ENCODE measurements around the gene BLOC1S1.

Gene BLOC1S1

DNA sequence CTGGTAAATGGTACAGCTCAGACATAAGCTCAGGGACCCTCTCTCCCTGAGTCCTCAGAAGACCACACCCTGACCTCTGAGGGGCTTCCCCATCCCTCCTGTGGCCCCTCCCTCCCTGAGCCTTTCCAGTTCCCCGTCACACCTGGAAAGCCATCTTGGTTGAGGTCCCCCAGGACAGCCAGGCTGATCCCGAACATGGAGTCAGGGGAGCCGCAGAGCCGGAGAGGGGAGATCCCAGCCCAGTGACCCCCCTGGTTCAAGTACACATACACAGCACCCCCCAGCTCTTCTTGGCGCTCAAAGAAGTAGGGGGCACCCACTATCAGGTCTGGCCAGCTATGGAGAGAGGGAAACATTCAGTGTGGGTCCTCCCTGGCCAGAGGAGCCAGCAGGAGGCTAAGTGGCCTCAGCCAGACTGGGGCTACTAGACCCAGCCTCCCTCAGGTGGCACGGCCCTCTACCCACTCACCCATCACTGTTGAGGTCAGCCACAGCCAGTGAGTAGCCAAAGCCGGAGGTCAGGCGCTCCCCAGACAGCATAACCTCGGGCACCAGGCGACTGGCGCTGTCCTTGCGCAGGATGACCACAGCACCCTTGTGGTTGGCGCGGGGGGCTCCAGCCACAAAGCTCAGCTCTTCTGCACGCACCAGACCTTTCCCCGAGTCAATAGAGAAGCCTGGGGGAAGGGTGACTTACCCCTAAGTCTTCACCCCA lies 17.4 kb upstream of the BLOC1S1 start:
- TF ChIP-seq CTCF (IDR thresholded peaks at IDR 0.05; ENCODE audit: control insufficient read depth, insufficient read depth, low read depth, low read length, missing control alignments) = no peak
- DNase-seq (ENCODE audit: low read depth) = no peak
- H3K4me3 ChIP-seq (ENCODE audit: control insufficient read depth, low read depth, low read length) = no peak overlapping the region

DNA sequence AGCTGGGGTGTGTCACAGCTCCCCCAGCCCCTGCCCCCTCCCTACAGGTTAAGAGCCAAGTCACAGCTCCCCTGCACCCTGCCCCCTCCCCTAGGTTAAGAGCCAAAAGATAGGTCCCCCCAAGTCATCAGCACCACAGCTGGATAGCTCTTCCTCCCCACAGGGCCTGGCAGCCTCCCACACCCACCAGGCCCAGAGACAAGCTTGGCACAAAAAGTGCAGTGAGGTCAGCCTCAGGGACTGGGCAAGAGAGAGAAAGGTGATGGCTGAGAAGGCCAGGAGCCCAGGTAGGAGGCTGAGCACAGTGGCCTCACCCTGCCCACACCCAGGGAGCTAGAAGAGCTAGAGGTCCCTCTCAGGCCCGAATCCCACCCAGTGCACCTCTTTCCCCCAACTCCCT lies 16.9 kb upstream of the BLOC1S1 start:
- no peak for TF ChIP-seq CTCF (IDR thresholded peaks at IDR 0.05; ENCODE audit: control insufficient read depth, insufficient read depth, low read depth, low read length, missing control alignments)
- H3K4me3 ChIP-seq (ENCODE audit: control insufficient read depth, low read depth, low read length) = no peak overlapping the region
- DNase-seq (ENCODE audit: low read depth) = no peak

DNA sequence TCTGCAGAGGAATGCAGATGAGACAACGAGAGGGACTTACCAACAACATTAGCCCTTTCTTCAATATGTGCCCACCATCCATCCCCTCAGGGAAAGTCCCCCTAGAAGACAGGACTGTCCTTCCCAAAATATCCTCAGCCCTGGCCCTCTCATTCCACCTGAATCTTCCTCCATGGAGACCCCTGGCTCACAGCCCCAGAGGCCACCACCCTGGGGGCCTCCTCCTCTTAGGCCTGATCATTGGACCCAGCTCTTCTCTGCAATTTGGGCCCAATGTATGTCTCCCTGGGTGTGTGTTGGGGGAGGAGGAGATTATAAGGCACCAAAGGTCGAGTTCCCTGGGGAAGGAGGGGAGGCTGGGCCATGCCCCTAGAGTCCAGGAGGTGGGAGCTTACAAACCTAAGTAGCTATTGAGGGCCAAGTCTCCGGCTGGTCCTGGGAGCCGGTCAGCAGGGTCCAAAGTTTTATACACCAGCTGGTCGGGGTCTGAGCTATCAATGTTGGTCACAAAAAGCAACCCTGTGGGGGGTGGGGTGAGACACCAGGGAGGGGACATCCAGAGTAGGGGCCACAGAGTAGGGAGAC lies 16.3 kb upstream of the BLOC1S1 start:
- TF ChIP-seq CTCF (IDR thresholded peaks at IDR 0.05; ENCODE audit: control insufficient read depth, insufficient read depth, low read depth, low read length, missing control alignments) = no peak
- no peak for DNase-seq (ENCODE audit: low read depth)

GRCh38 chr12:55700255-55701018 lies 15.4 kb upstream of the BLOC1S1 start:
- TF ChIP-seq CTCF (IDR thresholded peaks at IDR 0.05; ENCODE audit: control insufficient read depth, insufficient read depth, low read depth, low read length, missing control alignments) = no peak
- DNase-seq (ENCODE audit: low read depth) = no peak
- no peak overlapping the region for H3K4me3 ChIP-seq (ENCODE audit: control insufficient read depth, low read depth, low read length)

More for the DNA sequence above, 16.3 kb upstream of the BLOC1S1 start:
- no peak overlapping the region for H3K4me3 ChIP-seq (ENCODE audit: control insufficient read depth, low read depth, low read length)

- TF ChIP-seq CTCF (IDR thresholded peaks at IDR 0.05; ENCODE audit: control insufficient read depth, insufficient read depth, low read depth, low read length, missing control alignments) = no peak
- no peak for DNase-seq (ENCODE audit: low read depth)
- no peak overlapping the region for H3K4me3 ChIP-seq (ENCODE audit: control insufficient read depth, low read depth, low read length)
Measured at GRCh38 chr12:55702861-55703260, 13.0 kb upstream of the BLOC1S1 start.

DNA sequence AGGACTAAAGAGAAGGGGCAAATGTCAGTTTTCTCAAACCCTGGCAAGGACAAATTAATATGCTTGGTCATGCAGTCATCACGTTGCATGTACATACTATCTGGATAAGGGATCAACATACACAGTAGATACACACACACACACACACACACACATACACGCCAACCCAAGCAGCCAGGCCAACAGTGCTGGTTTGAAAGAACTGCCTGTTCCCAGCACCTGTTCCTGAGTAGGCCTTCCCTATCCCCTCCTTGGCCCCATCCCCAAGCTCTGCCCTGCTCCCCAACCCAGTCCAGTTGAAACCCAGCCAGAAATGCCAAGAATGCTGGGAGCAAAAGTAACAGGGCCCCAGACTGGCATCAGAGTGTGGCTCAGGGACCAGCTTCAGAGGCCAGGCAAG lies 12.6 kb upstream of the BLOC1S1 start:
- TF ChIP-seq CTCF (IDR thresholded peaks at IDR 0.05; ENCODE audit: control insufficient read depth, insufficient read depth, low read depth, low read length, missing control alignments) = no peak
- no peak overlapping the region for H3K4me3 ChIP-seq (ENCODE audit: control insufficient read depth, low read depth, low read length)
- DNase-seq (ENCODE audit: low read depth) = no peak

Measured in AG09309 (cell line).